SKM-1 (cell line): ENCODE data around the gene DCAF12L2.
"Not testable (repeated sequence)": the region's sequence is repeated elsewhere in the genome, so short reads cannot be mapped to it uniquely, and the experiment has no call there.

ENCODE experiments used
- DNase-seq: peaks from one replicate; lab custom pipeline; 2025; ENCODE audit not compliant: unreplicated experiment; lab: John Stamatoyannopoulos, UW

Gene DCAF12L2

DNA sequence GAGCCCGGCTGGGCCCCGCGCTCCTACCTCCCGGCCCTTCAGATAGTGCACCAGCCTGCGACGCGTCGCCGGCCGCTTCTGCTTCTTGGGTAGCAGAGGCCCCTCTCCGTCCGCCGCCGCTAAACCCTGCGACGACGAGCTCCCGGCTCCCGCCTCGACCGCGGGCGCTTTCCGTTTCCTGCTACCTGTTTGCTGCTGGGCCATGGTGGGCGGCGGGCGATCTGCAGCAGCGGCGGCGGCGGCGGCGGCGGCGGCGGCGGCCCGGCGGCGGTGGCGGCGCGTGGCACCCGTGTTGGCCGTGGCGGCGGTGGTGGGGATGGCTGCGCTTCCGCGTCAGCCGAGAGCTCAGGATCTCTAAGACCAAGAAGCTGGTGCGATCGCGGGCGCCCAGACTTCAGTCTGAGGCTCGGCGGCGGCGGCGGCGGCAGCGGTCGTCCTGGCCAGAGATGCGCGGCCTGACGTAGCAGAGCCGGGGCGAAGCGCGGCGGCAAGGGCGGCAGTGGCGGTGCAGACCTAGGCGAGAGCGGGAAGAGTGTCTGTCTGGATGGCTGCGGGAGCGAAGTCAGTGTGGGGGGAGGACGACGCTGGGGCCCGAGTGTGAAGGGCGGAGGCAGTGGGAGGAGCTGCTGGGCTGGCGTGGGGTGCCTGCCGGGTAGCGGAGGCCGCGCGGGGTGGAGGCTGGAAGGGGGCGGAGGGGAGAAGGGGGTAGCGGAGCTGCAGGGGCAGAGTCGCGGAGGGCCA, at the start of gene DCAF12L2:
DCAF12L2 (minus strand) TSS at position 569 of the 741 bp plus-strand sequence; CDS start at position 204, 365 bp downstream.
- DNase-seq: no peak

DNA sequence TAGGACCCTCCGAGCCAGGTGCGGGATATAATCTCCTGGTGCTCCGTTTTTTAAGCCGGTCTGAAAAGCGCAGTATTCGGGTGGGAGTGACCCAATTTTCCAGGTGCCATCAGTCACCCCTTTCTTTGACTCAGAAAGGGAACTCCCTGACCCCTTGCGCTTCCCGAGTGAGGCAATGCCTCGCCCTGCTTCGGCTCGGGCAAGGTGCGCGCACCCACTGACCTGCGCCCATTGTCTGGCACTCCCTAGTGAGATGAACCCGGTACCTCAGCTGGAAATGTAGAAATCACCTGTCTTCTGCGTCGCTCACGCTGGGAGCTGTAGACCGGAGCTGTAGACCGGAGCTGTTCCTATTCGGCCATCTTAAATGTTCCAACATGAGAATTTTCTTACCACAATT, 24.8 kb upstream of the DCAF12L2 start:
- DNase-seq: not testable (repeated sequence)

DNA sequence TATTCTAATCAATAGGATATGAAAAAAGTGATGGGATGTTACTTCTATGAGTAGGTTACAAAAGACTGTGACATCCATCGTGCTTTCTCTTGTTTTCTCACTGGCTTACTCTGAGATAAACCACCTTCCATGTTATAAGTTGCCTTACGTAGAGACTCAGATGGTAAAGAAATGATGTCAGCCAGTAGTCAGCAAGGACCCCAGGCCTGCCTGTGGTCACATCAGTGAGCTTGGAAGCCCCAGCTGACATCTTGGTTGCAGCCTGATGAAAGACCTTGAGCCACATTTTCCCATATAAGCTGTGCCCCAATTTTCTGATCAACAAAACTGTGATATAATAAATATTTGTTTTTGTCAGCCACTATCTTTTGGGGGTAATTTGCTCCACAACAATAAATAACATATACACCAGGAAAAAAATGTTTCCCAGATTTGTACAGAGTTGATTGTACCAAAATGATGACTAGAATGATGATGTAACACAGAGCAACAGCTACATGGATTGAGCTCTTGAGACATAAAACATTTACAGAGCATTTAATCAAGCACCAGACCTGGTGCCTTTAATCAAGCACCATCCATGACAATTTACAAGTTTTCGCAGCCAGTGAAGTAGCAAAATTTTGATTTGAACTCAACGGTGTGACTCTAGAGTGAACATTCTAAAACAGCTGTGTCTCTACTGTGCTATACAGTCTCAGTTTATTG, 11.2 kb upstream of the DCAF12L2 start:
- DNase-seq: no peak

DNA sequence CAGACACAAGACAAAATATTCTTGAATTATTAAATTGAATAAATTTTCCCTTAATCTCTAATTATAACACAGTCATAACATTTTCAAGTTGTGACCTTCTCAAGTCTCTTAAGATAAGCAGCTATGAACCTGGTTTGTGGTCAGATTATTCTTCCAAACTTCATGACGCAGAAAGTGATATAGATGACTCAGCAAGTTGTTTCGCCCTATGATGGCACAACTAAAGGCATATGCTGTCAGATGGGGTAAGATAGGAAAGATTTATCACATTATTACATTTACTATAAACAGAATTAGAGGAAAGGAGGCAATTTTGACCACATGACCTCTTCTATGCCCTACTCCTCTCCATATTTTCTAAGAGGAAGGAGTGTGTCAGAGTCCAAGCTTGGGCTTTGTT, 4.6 kb upstream of the DCAF12L2 start:
- no peak for DNase-seq

DNA sequence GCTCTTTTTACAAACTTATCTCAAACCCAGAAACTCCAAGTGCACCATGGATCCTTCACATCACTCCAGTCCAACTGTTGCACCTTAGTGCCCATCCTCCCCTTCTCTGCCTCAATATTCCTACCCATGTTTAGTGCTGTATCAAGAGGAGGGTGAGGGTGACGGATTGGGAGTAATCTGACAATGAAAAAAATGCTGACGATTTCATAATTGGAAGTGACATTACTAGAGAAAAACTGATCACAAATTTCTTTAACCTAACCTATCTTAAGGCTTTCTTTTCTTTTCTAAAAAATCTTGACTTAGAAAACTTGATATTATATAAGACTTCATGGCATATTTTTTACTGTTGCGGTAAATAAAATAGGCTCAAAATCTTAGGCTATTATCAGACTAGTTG, 1.5 kb upstream of the DCAF12L2 start:
- no peak for DNase-seq

DNA sequence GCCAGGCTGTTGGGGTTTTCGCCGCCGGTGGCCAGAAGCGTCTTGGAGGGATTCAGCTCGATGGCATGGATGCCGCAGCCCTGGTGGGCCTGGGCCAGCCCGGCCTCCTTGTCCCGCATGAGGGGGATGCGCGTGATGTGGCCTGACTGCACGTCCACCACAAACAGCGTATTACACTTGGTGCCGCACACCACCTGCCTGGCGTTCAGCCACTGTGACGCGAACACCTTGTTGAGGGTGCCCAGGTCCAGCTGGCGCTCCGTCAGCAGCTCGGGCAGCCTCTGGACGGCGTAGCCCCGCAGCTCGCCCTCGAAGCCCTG, 728 bp downstream of the DCAF12L2 start:
- no peak for DNase-seq

DNA sequence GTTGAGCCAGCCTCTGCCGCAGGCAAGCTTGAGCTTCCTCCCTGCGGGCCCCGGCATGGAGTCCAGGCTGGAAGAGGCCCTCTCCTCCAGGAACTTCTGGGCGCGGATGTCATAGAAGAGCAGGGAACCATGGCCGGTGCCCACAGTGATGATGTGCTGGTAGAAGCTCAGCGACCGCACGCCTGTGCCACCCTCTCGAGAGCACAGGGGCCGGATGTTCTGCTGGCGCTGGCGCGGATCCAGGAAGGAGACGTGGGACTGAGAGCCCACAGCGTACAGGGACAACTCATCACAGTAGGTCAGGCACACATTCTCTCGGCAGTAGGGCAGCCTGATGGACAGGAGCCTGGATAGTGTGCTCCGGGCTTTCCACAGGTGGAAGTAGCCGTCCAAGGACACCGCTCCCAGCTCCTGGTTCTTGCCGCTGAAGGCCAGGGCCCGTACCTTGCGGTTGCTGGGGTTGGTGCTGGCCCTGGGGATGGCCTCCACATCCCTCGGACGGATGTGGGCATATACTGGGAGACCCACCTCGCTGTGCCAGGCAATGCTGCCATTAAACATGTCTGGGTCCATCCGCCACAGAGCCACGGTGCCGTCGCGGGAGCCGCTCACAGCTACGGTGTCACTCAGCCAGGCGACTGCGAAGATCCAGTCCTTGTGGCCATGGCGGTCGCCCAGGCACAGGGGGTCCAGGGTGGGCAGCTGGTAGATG, 1.2 kb downstream of the DCAF12L2 start:
- DNase-seq: no peak

DNA sequence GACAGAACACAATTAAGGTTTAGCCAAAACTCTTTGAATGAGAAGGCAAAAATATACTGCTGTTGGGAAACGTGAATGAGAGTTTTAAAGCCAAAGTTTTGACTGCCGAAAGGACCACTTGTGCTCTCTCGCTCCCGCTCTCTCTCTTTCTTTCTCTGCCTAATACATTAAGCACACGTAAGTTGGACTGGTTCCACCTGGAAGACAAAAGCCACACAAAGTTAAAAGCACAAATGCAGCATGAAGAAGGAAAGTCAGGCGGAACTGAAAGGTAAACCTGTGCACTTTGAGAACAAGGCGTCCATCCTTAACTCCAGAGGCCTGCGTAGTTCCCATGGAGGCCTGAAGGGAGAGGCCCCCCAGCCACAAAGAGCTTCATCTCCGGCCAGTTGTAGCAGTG, 1.9 kb downstream of the DCAF12L2 start:
- no peak for DNase-seq

DNA sequence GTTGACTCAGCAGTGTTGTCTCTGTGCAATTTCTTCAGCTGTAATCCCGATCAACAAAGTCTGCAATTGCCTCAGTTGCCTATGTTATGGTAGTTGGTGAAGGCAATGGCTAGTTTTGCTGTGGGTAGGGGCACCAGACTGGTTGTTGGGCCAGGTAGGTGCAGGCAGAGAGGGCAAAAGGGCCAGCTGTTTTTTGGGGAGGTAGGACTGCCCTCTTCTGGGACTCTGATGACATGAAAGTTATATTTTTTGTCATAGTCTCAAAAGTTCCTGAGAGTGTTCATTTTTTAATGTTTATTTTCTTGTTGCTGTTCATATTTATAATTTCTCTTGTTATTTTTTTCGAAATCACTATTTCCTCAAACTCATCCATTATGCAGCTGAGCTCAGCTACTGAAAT, 25.1 kb downstream of the DCAF12L2 start:
- no peak for DNase-seq

DNA sequence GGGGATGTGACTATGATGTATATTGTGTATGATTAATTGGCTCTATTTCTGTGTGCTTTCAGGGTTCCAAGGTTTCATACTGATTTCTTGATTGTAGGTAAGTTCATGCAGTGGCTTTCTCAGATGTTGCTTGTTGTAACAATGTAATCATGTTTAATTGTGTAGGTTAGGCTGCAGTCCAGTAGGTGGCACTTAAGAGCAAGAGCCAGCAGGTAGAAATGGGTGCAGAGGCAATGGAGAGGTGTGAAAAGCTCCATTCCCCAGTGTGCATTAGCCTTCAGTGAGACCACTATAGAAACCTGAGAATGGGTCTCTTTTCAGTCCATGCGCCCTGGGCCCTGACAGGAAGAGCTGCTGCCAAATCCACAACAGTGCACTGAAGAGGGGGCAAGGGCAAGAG, 28.2 kb downstream of the DCAF12L2 start:
- no peak for DNase-seq

DNA sequence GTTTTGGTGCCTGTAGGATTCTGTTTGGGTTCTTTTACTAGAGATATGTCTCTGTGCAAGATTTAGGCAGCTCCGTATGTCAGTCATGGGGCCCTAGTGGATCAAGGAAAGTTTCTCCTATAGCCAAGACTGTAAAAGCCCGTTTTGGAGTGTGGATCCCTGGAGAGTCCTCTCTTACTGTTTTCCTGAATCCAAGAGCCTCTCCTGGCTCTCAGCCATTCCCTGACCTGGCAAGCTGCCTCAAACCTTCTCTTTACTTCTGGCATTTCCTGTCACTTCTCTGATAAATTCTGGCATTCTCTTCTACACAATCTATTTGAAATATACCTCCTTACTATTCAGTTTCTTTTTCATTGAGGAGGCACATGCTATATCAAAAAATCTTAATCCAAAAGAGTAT, 41.4 kb downstream of the DCAF12L2 start:
- no peak for DNase-seq
